GM18951 (cell line): ENCODE measurements around the gene SLC44A1.

Experiments
- POLR2A ChIP-seq: IDR thresholded peaks from 4 replicates; pipeline ENCODE4 v1.6.1; 2011; ENCODE audit warnings: mild to moderate bottlenecking; ENCODE audit not compliant: insufficient read length, insufficient read depth; ENCODE audit errors: extremely low read depth
- in situ Hi-C: fragments of 300-500 bp; cut with MboI; formaldehyde crosslinking; loops from one replicate; pipeline ENCODE4 v1.12.0; 2022; ENCODE audit warnings: low sequenced_read_pairs, mixed read lengths, inconsistent platforms; ENCODE audit not compliant: unreplicated experiment

The SLC44A1 gene

DNA sequence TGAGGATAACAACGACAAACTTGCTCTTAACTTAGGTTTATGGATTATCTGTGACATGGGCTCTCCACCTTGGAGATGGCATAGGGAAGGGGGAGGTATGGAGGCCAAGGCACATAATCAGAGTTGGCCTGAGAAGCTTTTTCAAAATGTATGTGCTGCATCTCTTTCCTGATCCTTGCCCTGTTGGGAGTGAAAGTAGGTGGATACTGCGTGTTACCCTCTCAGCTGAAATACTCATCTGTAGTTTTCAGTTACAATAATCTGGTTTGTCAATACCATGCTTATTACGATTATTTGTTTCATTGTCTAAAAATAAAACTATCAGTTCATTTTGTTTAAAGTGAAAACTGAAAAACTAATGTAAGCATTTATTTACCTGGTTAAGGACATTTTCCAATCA, 86.7 kb downstream of the SLC44A1 start:
- in situ Hi-C loops: no loop called here
- no peak for TF ChIP-seq POLR2A

DNA sequence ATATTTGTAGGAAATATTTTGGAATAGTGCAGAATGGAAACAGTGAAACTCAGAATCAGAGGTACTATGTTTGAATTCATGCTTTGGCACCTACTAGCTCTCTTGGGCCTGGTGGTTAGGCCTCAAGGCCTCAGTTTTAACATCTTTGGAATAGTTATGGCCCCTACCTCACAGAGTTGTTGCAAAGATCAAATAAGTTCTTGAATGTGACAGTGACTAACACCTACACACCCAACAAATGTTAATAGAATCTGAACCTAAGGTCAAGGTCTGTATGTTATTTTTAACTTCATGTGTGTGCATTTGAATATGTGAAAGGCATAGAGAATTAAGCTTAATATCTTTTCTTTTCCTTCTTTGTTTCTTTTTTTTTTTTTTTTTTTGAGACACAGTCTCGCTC, 87.3 kb downstream of the SLC44A1 start:
- no peak for TF ChIP-seq POLR2A
- in situ Hi-C loops: no loop called here

DNA sequence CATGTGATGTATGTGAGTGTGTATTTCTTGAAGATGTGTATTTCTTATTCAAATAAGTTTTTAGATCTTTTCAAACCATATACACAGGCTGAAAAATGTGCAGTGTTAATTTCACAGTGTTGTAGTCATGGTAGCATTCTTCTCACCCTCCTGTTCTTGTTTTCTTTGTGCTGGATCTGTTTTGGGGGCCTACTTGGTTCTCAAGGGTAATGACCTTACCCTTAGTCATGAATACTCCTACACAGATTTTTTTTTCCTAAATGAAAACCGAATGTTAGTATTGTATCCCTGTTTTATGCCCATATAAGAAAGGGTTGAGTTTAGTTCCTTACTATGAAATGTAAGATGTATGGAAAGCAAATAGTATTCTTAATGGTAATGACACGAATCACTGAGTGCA, 88.0 kb downstream of the SLC44A1 start:
- TF ChIP-seq POLR2A: no peak
- in situ Hi-C loops: no loop called here

DNA sequence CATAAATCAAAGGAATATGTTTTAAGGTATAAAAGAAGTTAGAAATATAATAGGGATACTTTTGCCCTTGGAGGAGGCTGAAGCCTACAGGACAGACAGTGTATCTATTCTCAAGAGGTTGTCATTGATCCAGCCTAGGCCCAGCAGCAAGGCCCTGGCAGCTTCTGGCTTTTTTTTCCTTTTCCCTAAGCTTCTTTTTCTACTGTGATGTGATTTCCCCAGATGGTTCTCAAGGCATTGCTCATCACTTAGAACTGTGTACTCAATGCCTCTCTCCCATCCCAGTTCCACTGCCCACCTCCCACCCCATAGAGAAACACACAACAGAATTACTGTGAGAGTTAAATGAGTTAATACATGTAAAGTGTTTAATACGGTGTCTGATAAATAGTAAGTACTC, 88.6 kb downstream of the SLC44A1 start:
- in situ Hi-C loops: no loop called here

DNA sequence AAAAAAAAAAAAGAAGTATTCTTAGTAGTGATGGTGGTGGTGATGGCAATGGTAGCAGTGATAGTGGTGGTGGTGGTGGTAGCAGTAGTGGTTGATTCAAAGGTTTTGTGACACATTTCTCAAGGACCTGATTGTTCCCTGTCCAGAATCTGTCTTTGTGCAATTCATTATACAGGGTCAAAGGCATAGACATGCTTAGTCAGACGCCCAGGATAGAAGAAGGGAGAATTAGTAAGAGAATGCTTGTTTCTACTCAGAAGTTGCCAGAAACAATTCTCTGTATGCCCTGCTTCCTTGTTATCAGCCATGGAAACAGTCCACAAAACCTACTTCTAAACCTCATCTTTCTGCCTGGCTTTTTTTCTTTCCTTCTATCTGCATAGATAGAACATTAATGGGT, 89.4 kb downstream of the SLC44A1 start:
- in situ Hi-C loops: no loop called here

More for the DNA sequence above, 88.6 kb downstream of the SLC44A1 start:
- TF ChIP-seq POLR2A: no peak

DNA sequence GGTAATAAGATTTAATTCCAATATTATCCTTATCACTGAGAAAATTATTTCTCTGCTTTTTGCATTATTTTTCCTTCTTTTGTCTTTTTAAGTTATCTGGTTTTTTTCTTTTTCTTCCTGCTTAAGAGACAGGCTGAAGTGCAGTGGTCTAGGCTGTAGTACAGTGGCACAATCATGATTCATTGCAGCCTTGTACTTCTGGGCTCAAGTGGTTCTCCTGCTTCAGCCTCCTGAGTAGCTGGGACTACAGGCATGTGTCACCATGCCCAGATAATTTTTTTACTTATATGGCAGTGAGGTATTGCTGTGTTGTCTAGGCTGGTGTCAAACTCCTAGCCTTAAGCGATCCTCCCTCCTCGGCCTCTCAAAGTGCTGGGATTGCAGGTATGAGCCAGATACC, 93.9 kb downstream of the SLC44A1 start:
- in situ Hi-C loops: no loop called here
- TF ChIP-seq POLR2A: no peak

More for the DNA sequence above, 89.4 kb downstream of the SLC44A1 start:
- no peak for TF ChIP-seq POLR2A

DNA sequence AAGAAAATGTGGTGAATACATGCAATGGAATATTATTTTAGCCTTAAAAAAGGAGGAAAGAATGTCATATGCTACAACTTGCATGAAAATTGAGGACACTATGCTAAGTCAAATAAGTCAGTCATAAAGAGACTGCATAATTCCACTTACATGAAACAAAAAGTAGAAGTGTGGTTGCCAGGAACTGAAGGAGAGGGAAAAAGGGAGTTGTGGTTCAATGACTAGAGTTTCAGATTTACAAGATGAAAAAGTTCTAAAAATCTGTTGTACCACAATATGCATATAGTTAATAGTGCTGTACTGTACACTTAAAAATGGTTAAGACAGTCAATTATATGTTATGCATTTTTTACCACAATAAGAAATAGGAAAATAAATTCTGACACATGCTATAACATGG, 95.4 kb downstream of the SLC44A1 start:
- in situ Hi-C loops: no loop called here
- no peak for TF ChIP-seq POLR2A

DNA sequence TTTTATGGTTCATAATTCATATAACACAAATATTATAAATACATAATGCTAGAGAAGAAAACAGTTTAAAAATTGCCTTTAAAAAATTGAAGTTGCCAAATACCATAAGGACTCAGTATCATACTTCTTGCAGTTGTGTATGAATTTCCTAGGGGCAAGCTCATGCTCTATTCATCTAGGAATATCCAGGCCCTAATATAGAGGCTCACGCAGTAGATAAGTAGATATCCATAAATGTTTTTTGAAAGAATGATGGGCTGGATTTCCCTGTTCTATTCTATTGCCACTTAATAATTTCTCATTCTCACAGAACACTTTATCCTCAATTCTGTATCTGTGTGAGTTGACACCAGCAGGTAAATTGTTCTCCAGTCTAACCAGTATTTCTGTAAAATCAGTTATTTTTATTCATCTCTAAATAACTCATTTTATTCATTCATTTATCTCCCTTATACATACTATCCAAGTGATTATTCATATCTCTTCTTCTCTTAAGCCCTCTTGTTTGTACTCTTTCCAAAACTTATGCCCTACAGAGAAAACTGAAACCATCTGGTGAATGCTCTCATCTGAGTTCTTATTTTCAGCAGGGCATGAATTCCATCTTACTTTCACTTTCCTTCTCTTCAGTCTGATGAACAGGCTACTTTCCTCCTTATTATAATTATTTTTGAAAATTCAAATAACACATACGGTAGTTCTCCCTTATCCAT, 97.1 kb downstream of the SLC44A1 start:
- in situ Hi-C loops: no loop called here

DNA sequence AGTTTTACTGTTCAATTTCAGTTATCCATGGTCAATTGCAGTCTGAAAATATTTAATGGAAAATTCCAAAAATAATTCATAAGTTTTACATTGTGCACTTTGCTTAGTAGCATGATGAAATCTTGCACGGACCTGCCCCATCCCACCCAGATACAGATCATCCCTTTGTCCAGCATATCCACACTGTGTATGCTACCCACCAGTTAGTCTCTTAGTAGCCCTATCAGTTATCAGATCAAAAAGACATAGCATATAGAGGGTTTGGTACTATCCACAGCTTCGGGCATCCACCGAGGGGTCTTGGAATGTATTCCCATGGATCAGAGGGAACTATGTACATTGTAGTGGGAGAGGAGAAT, 97.7 kb downstream of the SLC44A1 start:
- in situ Hi-C loops: no loop called here
- TF ChIP-seq POLR2A: no peak

More for the DNA sequence above, 97.1 kb downstream of the SLC44A1 start:
- no peak for TF ChIP-seq POLR2A

DNA sequence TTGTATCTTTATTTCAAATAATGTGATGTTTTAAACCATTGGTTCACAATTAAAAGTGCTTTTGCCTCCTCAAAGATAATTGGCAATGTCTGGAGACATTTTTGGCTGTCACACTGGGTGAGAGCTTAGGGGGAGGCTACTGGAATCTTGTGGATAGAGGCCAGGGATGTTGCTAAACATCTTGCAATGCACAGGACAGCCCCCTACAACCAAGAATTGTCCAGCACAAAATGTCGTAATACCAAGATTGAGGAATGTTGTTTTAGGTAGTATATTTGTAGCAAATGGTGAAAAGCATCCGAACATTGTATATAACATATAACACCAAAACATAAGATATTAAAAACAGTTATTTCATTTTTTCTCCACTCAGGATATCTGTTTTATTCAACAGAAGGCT, 99.8 kb downstream of the SLC44A1 start:
- no peak for TF ChIP-seq POLR2A
- in situ Hi-C loops: no loop called here

DNA sequence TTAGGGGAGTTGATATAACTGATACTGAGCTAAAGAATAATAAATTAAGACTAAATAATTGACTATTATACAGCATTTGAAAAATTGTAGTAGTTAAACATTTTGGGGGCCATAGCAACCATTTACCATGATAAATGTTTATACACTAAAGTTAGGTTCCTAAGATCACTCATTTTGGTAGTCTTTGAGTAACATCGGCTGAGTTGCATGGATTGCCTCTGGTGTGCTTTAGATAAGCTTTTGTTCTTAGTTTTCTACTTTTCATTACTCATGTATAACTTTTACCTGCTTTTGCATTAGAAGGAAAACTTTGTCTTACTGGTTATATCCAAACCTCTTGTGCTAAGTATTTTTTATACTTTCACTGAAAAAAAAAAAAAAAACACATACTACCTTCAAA, 101.2 kb downstream of the SLC44A1 start:
- TF ChIP-seq POLR2A: no peak
- in situ Hi-C loops: no loop called here

DNA sequence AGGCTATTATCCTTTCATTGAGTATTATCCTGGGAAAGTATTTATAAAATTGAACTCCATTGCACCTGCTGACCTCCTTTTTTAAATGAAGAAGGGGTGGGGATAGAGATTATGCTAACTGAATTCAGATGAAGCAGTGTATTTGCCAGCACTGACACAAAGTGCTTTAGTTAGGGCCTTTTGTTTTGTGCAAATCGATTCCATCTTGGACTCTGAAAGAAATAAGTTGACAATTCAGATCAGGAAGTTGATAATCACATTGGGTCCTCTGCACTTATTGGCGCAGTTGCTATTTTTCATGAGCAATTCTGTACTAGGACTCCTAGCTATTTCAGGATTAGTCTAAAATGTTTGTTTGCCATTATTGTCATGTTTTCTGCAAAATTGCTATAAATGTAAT, 101.8 kb downstream of the SLC44A1 start:
- TF ChIP-seq POLR2A: no peak

DNA sequence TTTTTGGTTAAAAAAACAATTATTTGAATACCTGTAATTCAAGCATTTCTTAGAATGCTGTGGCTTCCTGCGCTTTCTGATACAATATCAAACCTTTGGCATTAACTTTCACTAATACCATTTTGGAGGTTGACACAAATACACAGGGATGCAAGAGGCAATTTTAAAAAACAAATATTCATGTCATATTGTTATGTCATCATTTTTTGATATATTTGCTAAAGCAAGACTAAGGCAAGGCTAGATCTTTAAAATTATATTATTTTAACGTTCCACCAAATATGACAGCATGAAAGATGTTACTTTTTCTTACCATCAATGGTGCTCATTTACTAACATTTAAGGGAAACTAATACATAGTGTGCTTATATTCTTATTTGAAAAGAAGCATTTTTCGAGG, 110.0 kb downstream of the SLC44A1 start:
- in situ Hi-C loops: no loop called here
- no peak for TF ChIP-seq POLR2A

More for the DNA sequence above, 101.8 kb downstream of the SLC44A1 start:
- in situ Hi-C loops: no loop called here

DNA sequence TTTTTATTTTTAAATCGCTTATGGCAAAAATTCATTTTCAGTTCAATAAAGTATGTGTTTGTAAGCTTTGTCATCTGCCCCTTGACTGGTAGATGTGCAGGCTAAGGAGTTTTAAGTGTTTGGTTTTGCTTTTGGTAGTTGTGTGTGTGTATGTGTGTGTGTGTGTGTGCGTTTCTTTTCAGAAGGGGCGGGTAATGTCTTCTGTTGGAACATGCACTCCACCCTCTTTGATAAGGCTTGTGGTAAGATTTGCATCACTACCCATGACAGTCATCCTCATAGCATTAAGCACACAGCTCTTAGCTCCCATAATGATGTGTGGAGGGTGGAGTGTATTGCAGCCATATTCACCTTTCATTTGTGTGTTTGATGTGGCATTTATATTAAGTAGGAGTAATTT, 111.3 kb downstream of the SLC44A1 start:
- in situ Hi-C loops: no loop called here
- TF ChIP-seq POLR2A: no peak

DNA sequence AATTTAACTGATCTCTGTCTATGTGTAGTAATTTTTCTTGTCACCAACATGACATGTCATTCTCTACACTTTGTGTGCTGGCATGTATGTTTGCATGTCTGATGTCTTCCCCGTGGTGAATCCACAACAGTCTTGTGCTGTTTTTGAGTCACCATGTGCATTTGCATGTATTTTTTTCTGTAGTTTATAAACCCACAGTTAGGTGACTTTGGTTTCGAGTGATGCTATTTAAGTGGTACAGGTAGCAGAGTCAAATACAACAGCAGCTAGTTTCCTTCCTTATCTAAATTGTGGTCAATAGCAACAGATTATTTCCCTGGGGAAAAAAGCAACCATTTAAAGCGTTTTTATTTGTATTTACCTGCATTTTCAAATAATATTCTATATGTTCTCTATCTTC, 113.5 kb downstream of the SLC44A1 start:
- no peak for TF ChIP-seq POLR2A
- in situ Hi-C loops: no loop called here
